ENCODE results near the gene CABP2.

The CABP2 gene

GRCh38 chr11:67472882-67473281, 50.4 kb downstream of the CABP2 start:
- Mint-ChIP-seq H3K27ac (no peak overlapping the region), H3K4me1 (peaks cover 21% of the 10 kb centered on the region), H3K27me3 (ENCODE audit: low read depth, poor library complexity) (peaks cover 12% of the 10 kb centered on the region), H3K36me3 (ENCODE audit: low read depth) (no peaks in the 10 kb centered on the region), H3K4me3 (no peak overlapping the region), H3K9me3 (peaks cover 14% of the 10 kb centered on the region)
- no peak for DNase-seq
- no peak for TF ChIP-seq CTCF (IDR thresholded peaks at IDR 0.05)

- peak overlapping the region; percentile 32 for H3K27ac Mint-ChIP-seq
- no peak for DNase-seq
- H3K4me1 Mint-ChIP-seq = peaks cover 29% of the 10 kb centered on the region
- no peaks in the 10 kb centered on the region for H3K9me3 Mint-ChIP-seq
- H3K36me3 Mint-ChIP-seq (ENCODE audit: low read depth) = peaks cover under 1% of the 10 kb centered on the region
- H3K4me3 Mint-ChIP-seq = no peak overlapping the region
- no peak for TF ChIP-seq CTCF (IDR thresholded peaks at IDR 0.05)
- peaks cover 9% of the 10 kb centered on the region for H3K27me3 Mint-ChIP-seq (ENCODE audit: low read depth, poor library complexity)
Measured at GRCh38 chr11:67470337-67471002, 52.8 kb downstream of the CABP2 start.

- Mint-ChIP-seq H3K36me3 (ENCODE audit: low read depth) (peaks cover 4% of the 10 kb centered on the region), H3K4me3 (peak overlapping the region; percentile 67), H3K9me3 (no peaks in the 10 kb centered on the region), H3K27me3 (ENCODE audit: low read depth, poor library complexity) (peaks cover 9% of the 10 kb centered on the region), H3K27ac (no peak overlapping the region), H3K4me1 (peaks cover 34% of the 10 kb centered on the region)
- DNase-seq = no peak
- TF ChIP-seq CTCF (IDR thresholded peaks at IDR 0.05) = no peak
Measured at GRCh38 chr11:67469508-67469811, 53.8 kb downstream of the CABP2 start.
